NCI-H446 treated with DMSO at 0.1 percent for 48 hours (cell line): Measurements from ENCODE around the gene ZBTB25.
"Not testable (repeated sequence)": the region's sequence is repeated elsewhere in the genome, so short reads cannot be mapped to it uniquely, and the experiment has no call there.

Experiments
- DNase-seq: peaks from one replicate; lab custom pipeline; 2025; lab: John Stamatoyannopoulos, UW

ZBTB25 gene

GRCh38 chr14:64503434-64504309, at the start of gene ZBTB25:
Gene ZBTB25, minus strand, starts transcription at chr14:64503838. Its CDS starts 13,305 bp downstream, at chr14:64490533.
- peak; percentile 93 for DNase-seq

- DNase-seq: no peak
Measured at GRCh38 chr14:64550621-64551333, 47.1 kb upstream of the ZBTB25 start.

- no peak for DNase-seq
Measured at GRCh38 chr14:64549791-64550620, 46.4 kb upstream of the ZBTB25 start, which contains the start of gene PPP1R36. Gene PPP1R36, plus strand, starts transcription at chr14:64549961. Its CDS starts 37 bp downstream, at chr14:64549998.

GRCh38 chr14:64549016-64549415, 45.4 kb upstream of the ZBTB25 start:
- no peak for DNase-seq

GRCh38 chr14:64544607-64545312, 41.1 kb upstream of the ZBTB25 start:
- DNase-seq: no peak

GRCh38 chr14:64542836-64543201, 39.2 kb upstream of the ZBTB25 start:
- no peak for DNase-seq

- no peak for DNase-seq
Measured at GRCh38 chr14:64541972-64542835, 38.6 kb upstream of the ZBTB25 start.

- no peak for DNase-seq
Measured at GRCh38 chr14:64541261-64541971, 37.8 kb upstream of the ZBTB25 start.

- DNase-seq: peak; percentile 71
Measured at GRCh38 chr14:64540208-64541202, 36.9 kb upstream of the ZBTB25 start, which contains the start of gene HSPA2. Gene HSPA2, plus strand, starts transcription at chr14:64540741. Its CDS starts 109 bp downstream, at chr14:64540850.

- DNase-seq: no peak
Measured at GRCh38 chr14:64536488-64537245, 33.0 kb upstream of the ZBTB25 start.

- no peak for DNase-seq
Measured at GRCh38 chr14:64531567-64531966, 27.9 kb upstream of the ZBTB25 start.

- no peak for DNase-seq
Measured at GRCh38 chr14:64525354-64525753, 21.7 kb upstream of the ZBTB25 start.

GRCh38 chr14:64522591-64523355, 19.1 kb upstream of the ZBTB25 start:
- no peak for DNase-seq

GRCh38 chr14:64520699-64521098, 17.1 kb upstream of the ZBTB25 start:
- DNase-seq: no peak

GRCh38 chr14:64518229-64518628, 14.6 kb upstream of the ZBTB25 start:
- no peak for DNase-seq

- DNase-seq: not testable (repeated sequence)
Measured at GRCh38 chr14:64517667-64518066, 14.0 kb upstream of the ZBTB25 start.

GRCh38 chr14:64516969-64517368, 13.3 kb upstream of the ZBTB25 start:
- no peak for DNase-seq
